Measurements from ENCODE around the gene SPINK8. TPM values are rescaled to one million over a fixed set of nuclear protein-coding genes. Genes with fewer than 3 reads are reported as not detected.

SPINK8 gene
- total and polyA plus RNA-seq, 2 donors (not counting 3 experiments of a cell fraction or from before 2014, with no cell fraction given): not detected

DNA sequence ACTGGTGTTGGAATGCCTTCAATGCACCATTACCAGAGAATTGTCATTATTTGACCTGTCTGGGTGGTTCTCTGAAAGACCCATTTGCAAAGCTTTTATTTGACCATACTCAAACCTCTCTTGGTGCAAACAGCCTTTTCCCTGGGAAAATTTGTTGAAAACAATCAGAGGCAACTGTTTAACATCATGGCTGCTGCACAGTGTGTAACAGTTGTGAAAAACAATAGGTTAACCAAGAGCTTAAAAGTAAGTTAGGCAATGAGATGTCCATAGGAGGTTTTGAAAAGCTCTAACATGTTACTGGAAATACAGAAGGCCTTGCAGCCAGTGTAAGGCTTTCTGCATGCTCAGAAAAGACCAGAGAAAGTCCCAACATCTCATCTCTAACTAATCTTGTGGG lies 18.9 kb downstream of the SPINK8 start:
- no peak overlapping the region for H3K4me2 ChIP-seq (ENCODE audit: insufficient read depth, low read length)
- no peaks in the 10 kb centered on the region for H3K36me3 ChIP-seq (ENCODE audit: control insufficient read depth in 2 of 2, extremely low read depth in 1 of 2, insufficient read depth in 2 of 2, low read length in 2 of 2)
- no peaks in the 10 kb centered on the region for H4K20me1 ChIP-seq (replicated peaks; ENCODE audit: control insufficient read depth, extremely low read depth, insufficient read depth, low read length)
- no peaks in the 10 kb centered on the region for H3K79me2 ChIP-seq (ENCODE audit: control insufficient read depth, insufficient read depth, low read length)
- H3K4me1 ChIP-seq (ENCODE audit: control insufficient read depth, extremely low read depth, insufficient read depth, low read length): no peaks in the 10 kb centered on the region
- no peak overlapping the region for H3K27ac ChIP-seq (ENCODE audit: insufficient read depth, low read depth, low read length)
- H3K9me1 ChIP-seq (replicated peaks; ENCODE audit: control insufficient read depth, extremely low read depth, insufficient read depth, low read length): no peaks in the 10 kb centered on the region
- BruUV-seq (replicated peaks): no TSS peak
- DNase-seq (ENCODE audit: low read depth, low spot score): no peak
- ChIA-PET POLR2A (no interaction called here), CTCF (no interaction called here)
- H3K9me3 ChIP-seq (replicated peaks; ENCODE audit: control insufficient read depth, insufficient read depth, low read length): peaks cover 5% of the 10 kb centered on the region
- H3K9ac ChIP-seq (replicated peaks; ENCODE audit: extremely low read depth, insufficient read depth, low read length): no peak overlapping the region
- H3K4me3 ChIP-seq (replicated peaks in 1 of 3; ENCODE audit: insufficient read depth in 1 of 3, low read depth in 1 of 3, low read length in 3 of 3): no peak overlapping the region
- FAIRE-seq: no peak
- H2AFZ ChIP-seq (ENCODE audit: low read depth, low read length): no peak overlapping the region
- TF ChIP-seq POLR2A (IDR thresholded peaks at IDR 0.05; ENCODE audit: low read depth, low read length): no peak
- TF ChIP-seq, protein P1, sequence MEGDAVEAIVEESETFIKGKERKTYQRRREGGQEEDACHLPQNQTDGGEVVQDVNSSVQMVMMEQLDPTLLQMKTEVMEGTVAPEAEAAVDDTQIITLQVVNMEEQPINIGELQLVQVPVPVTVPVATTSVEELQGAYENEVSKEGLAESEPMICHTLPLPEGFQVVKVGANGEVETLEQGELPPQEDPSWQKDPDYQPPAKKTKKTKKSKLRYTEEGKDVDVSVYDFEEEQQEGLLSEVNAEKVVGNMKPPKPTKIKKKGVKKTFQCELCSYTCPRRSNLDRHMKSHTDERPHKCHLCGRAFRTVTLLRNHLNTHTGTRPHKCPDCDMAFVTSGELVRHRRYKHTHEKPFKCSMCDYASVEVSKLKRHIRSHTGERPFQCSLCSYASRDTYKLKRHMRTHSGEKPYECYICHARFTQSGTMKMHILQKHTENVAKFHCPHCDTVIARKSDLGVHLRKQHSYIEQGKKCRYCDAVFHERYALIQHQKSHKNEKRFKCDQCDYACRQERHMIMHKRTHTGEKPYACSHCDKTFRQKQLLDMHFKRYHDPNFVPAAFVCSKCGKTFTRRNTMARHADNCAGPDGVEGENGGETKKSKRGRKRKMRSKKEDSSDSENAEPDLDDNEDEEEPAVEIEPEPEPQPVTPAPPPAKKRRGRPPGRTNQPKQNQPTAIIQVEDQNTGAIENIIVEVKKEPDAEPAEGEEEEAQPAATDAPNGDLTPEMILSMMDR (IDR thresholded peaks at IDR 0.05; ENCODE audit: extremely low read depth in 1 of 2, insufficient read depth in 1 of 2, low read depth in 1 of 2, low read length in 2 of 2): no peak
- no peak for TF ChIP-seq GATA2 (IDR thresholded peaks at IDR 0.05; ENCODE audit: insufficient read depth, insufficient read length, low read depth, low read length)
- TF ChIP-seq JUN (IDR thresholded peaks at IDR 0.05; ENCODE audit: borderline replicate concordance, insufficient read depth, insufficient read length, low read depth): no peak
- intact Hi-C loops (cut with micrococcal nuclease) (no loop called here), dilution Hi-C loops (cut with MboI; ENCODE audit: extremely low pct_ligation_motif_present, low sequenced_read_pairs) (no loop called here)
- H3K27me3 ChIP-seq (ENCODE audit: control insufficient read depth in 2 of 2, insufficient read depth in 2 of 2, low read length in 2 of 2): peaks cover 8 to 12% of the 10 kb centered on the region in 2 experiments

DNA sequence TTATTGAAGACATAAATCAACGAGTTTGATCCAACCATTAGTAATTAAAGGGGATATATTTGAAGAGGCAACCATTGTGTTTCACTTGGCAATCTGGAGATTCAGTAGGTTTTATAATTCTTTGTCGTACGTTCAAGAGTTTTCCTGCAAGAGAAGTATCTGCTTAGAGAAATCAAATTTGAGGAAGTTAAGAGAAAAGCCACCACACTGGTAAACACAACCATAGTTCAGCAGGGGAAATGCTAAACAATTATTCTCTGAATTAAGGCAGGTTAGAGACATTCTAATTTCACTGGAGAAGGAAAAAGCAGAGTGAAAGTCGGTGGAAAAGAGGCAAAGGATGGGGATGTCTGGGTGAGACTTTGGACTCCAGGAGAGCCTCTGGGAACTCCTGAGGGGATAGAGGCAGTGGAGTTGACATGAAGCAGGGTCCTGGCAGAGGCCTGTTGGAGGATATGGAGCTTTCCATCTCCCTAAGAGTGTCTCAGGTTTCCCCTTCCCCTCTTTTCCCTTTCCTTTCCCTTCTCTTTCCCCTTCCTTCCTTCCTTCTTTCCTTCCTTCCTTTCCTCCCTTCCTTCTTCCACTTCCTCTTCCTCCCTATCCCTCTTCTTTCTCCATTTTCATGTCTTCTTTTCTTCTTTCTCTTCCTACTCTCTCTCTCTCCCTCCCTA lies 26.5 kb downstream of the SPINK8 start:
- CTCF ChIA-PET: interaction anchor here (3.4 kb wide), 1 partner anchor 129 kb away, joined by 13 read pairs; no protein-coding TSS in a partner anchor
- Histone ChIP-seq H3K9me1 (replicated peaks; ENCODE audit: control insufficient read depth, extremely low read depth, insufficient read depth, low read length) (no peaks in the 10 kb centered on the region), H3K9ac (replicated peaks; ENCODE audit: extremely low read depth, insufficient read depth, low read length) (no peak overlapping the region), H3K27me3 (ENCODE audit: control insufficient read depth in 2 of 2, insufficient read depth in 2 of 2, low read length in 2 of 2) (peaks cover 12 to 31% of the 10 kb centered on the region in 2 experiments), H3K79me2 (ENCODE audit: control insufficient read depth, insufficient read depth, low read length) (no peaks in the 10 kb centered on the region), H3K27ac (ENCODE audit: insufficient read depth, low read depth, low read length) (no peak overlapping the region), H3K4me1 (ENCODE audit: control insufficient read depth, extremely low read depth, insufficient read depth, low read length) (no peaks in the 10 kb centered on the region), H3K36me3 (ENCODE audit: control insufficient read depth in 2 of 2, extremely low read depth in 1 of 2, insufficient read depth in 2 of 2, low read length in 2 of 2) (no peaks in the 10 kb centered on the region), H2AFZ (ENCODE audit: low read depth, low read length) (no peak overlapping the region), H3K4me2 (ENCODE audit: insufficient read depth, low read length) (no peak overlapping the region), H3K9me3 (replicated peaks; ENCODE audit: control insufficient read depth, insufficient read depth, low read length) (no peaks in the 10 kb centered on the region), H4K20me1 (replicated peaks; ENCODE audit: control insufficient read depth, extremely low read depth, insufficient read depth, low read length) (no peaks in the 10 kb centered on the region), H3K4me3 (replicated peaks in 1 of 3; ENCODE audit: insufficient read depth in 1 of 3, low read depth in 1 of 3, low read length in 3 of 3) (no peak overlapping the region)
- FAIRE-seq (no peak), DNase-seq (ENCODE audit: low read depth, low spot score) (no peak)
- intact Hi-C loops (cut with micrococcal nuclease) (no loop called here), dilution Hi-C loops (cut with MboI; ENCODE audit: extremely low pct_ligation_motif_present, low sequenced_read_pairs) (no loop called here)
- no TSS peak for BruUV-seq (replicated peaks)
- POLR2A ChIA-PET: no interaction called here
- no peak for TF ChIP-seq POLR2A (IDR thresholded peaks at IDR 0.05; ENCODE audit: low read depth, low read length)

Measured in endothelial cell of umbilical vein (primary cell).